HL-60/S4 treated with phorbol 12-myristate 13-acetate at 8.2 ng/mL for 4 days and 3 days (cell line): ENCODE data around the gene PCDHGA9.

Experiments used
- in situ Hi-C: fragments of 300-500 bp; cut with MboI; formaldehyde crosslinking; loops from 2 replicates; pipeline ENCODE4 v1.15.0; 2022; ENCODE audit warnings: low sequenced_read_pairs

Gene PCDHGA9

DNA sequence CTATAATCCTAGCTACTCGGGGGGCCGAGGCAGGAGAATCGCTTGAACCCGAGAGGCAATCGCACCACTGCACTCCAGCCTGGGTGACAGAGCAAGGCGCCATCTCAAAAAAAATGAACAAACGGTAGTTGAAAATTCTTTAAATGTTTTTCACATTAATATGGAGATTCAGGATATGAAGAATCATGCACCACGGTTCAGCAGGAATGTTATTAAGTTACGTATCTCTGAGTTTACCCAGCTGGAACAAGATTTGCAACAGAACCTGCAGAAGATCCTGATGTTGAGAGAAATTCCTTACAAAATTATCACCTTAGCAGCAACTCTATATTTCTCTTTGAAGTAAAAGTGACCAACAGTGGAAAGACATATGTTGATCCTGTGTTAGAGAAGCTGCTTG, 37.8 kb downstream of the PCDHGA9 start:
- in situ Hi-C loops = no loop called here

DNA sequence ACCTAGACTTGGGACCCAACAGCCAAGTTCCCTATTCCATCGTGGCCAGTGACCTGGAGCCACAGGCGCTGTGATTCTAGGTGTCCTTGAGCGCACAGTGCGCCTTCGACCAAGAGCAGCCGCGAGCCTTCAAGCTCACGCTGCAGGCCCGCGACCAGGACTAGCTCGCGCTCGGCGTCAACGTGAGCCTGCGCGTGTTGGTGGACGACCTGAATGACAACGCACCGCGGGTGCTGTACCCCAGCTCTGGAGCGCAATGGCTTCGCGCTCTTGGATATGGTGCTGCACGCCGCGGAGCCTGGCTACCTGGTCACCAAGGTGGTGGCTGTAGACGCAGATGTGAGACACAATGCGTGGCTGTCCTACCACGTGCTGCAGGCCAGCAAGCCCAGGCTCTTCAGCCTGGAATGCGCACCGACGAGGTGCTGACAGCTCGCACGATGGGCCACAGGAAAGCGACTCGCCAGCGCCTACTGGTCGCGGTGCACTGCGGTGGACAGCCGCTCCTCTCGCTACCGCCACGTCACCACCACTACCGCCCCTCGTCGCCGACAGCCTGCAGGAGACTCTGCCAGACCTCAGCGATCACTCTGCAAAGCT, 39.1 kb downstream of the PCDHGA9 start:
- in situ Hi-C loops = no loop called here
